Measurements from ENCODE around the gene IFT74.
"Not testable (repeated sequence)": the region's sequence is repeated elsewhere in the genome, so short reads cannot be mapped to it uniquely, and the experiment has no call there.

Gene IFT74

GRCh38 chr9:27085456-27085855 lies 129.2 kb downstream of the IFT74 start:
- no peak for DNase-seq

GRCh38 chr9:27086818-27087680 lies 130.8 kb downstream of the IFT74 start:
- peak; percentile 26 for DNase-seq

GRCh38 chr9:27088981-27089380 lies 132.8 kb downstream of the IFT74 start:
- no peak for DNase-seq

GRCh38 chr9:27089706-27090105 lies 133.5 kb downstream of the IFT74 start:
- no peak for DNase-seq

GRCh38 chr9:27090231-27090630 lies 134.0 kb downstream of the IFT74 start:
- DNase-seq = no peak

GRCh38 chr9:27090711-27091110 lies 134.5 kb downstream of the IFT74 start:
- no peak for DNase-seq

GRCh38 chr9:27092496-27092895 lies 136.3 kb downstream of the IFT74 start:
- DNase-seq = not testable (repeated sequence)

- not testable (repeated sequence) for DNase-seq
Observed at GRCh38 chr9:27093384-27094067, 137.3 kb downstream of the IFT74 start.

- DNase-seq = peak; percentile 64
Observed at GRCh38 chr9:27094640-27095298, 138.6 kb downstream of the IFT74 start.

- DNase-seq = no peak
Observed at GRCh38 chr9:27107241-27107640, 151.0 kb downstream of the IFT74 start.

- no peak for DNase-seq
Observed at GRCh38 chr9:27108981-27109541, 152.8 kb downstream of the IFT74 start, which contains the start of gene TEK. Gene TEK, plus strand, starts transcription at chr9:27109225. Its CDS starts 366 bp downstream, at chr9:27109591.

GRCh38 chr9:27109621-27110020 lies 153.4 kb downstream of the IFT74 start:
- no peak for DNase-seq

GRCh38 chr9:27110181-27110580 lies 154.0 kb downstream of the IFT74 start:
- no peak for DNase-seq

GRCh38 chr9:27112235-27112634 lies 156.0 kb downstream of the IFT74 start:
- no peak for DNase-seq
